ENCODE results near the gene RSBN1L. TPM values are rescaled to one million over a fixed set of nuclear protein-coding genes. Genes with fewer than 3 reads are reported as not detected.
A peak's percentile ranks its signal among the peaks of the same experiment; 100 is the strongest.

Gene RSBN1L
- total and polyA plus RNA-seq, 11 donors = 4.0 to 12.1 (median 9.0) TPM

DNA sequence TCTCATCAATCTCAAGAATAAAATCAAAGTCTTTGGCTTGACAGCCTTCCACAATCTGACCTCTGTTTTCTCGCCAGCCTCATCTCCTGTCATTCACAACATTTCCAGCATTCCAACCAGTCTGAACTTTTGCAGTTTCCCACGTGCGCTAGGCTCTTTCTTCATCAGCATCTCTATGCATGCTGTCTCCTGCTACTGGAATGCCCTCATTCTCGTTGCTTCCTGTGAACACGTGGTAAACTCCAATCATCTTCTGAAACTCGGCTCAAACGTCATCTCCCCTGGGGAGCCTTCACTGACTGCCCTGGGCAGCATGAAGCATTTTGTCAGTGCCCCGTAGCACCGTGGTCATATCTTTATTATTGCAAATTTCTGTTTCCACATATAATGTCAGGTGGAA, 12.2 kb upstream of the RSBN1L start:
- H3K9me3 ChIP-seq = no peaks in the 10 kb centered on the region
- TF ChIP-seq, protein P1, sequence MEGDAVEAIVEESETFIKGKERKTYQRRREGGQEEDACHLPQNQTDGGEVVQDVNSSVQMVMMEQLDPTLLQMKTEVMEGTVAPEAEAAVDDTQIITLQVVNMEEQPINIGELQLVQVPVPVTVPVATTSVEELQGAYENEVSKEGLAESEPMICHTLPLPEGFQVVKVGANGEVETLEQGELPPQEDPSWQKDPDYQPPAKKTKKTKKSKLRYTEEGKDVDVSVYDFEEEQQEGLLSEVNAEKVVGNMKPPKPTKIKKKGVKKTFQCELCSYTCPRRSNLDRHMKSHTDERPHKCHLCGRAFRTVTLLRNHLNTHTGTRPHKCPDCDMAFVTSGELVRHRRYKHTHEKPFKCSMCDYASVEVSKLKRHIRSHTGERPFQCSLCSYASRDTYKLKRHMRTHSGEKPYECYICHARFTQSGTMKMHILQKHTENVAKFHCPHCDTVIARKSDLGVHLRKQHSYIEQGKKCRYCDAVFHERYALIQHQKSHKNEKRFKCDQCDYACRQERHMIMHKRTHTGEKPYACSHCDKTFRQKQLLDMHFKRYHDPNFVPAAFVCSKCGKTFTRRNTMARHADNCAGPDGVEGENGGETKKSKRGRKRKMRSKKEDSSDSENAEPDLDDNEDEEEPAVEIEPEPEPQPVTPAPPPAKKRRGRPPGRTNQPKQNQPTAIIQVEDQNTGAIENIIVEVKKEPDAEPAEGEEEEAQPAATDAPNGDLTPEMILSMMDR (IDR thresholded peaks at IDR 0.05) = no peak
- ATAC-seq (peak in 3 of 4 donors; percentile 80 to 86 (median 83)), DNase-seq (peak in 4 of 5 donors; percentile 48 to 54 (median 50))
- H3K27me3 ChIP-seq = no peaks in the 10 kb centered on the region
- intact Hi-C loops (cut with DNase I) = no loop called here
- peaks cover 0 to 34% (median 4%) of the 10 kb centered on the region in 12 donors for H3K4me1 ChIP-seq
- peak overlapping the region in 1 of 12 donors; percentile 70 for H3K27ac ChIP-seq
- no peak overlapping the region for H3K4me3 ChIP-seq
- WGBS, 4 donors = 35 to 49% (median 40%) methylated on average over 9 of the region's 9 CpGs
- H3K36me3 ChIP-seq = peaks cover 0 to 24% (median 14%) of the 10 kb centered on the region in 9 donors

DNA sequence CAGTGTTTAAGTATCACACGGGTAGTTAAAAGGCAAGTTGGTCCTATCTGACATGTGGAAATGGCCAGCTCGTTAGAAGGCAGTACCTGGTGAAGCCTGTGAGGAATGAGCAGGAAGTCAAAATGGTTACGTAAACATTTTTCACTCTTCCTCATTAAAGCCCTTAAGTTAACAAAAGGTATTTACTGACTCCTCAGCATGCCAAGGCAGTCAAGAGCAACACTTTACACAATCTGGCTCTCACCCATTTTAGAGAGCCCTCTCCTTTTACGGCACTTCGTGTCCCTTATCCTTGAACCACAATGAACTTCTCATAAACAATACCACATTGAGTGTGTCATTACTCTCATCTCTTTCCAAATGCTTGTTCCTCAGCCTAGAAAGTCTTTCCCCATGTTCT, 11.0 kb upstream of the RSBN1L start:
- H3K4me3 ChIP-seq = no peak overlapping the region
- H3K27ac ChIP-seq = peak overlapping the region in 1 of 12 donors; percentile 70
- DNase-seq = no peak
- peak; percentile 22 to 50 (median 34) for ATAC-seq
- peaks cover 0 to 34% (median 4%) of the 10 kb centered on the region in 12 donors for H3K4me1 ChIP-seq
- WGBS, 4 donors = 50 to 61% (median 52%) methylated on average over 5 of the region's 5 CpGs
- no peak for TF ChIP-seq POLR2A (IDR thresholded peaks at IDR 0.05)
- TF ChIP-seq, protein P1 (IDR thresholded peaks at IDR 0.05) = no peak
- H3K27me3 ChIP-seq = no peaks in the 10 kb centered on the region
- no peaks in the 10 kb centered on the region for H3K9me3 ChIP-seq
- H3K36me3 ChIP-seq = peaks cover 0 to 24% (median 18%) of the 10 kb centered on the region in 9 donors
- intact Hi-C loops (cut with DNase I) = no loop called here

DNA sequence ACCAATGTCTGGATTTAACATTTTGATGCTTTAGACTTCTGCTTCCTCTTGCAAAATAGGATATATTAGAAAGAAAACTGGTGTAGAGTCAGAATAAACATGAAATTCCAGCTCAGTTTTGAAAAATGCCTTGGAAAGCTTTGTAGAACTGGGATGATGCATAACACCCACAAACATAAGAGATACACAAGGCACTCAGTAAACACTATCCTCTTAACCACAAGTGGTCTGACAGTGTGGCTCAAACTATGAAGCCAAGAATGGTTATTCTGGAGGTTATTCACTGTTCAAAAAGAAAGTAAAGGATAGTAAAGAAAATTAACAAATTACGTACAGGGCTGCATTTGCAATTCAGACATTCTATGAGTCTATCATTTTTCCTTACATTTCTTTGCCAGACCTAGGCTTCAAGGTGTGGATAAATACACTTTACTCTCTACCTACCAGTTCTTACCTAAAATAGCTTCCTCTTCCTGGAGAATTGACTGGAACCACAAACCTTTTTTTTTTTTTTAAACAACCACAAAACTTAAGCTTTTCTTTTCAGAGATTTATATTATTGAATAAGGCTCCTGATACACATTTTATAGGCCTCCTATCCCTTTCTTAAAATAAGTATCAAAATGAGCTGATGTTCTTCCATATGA, 9.0 kb upstream of the RSBN1L start:
- Histone ChIP-seq H3K4me3 (no peak overlapping the region), H3K4me1 (peaks cover 0 to 34% (median 4%) of the 10 kb centered on the region in 12 donors), H3K36me3 (peaks cover 0 to 18% (median 13%) of the 10 kb centered on the region in 9 donors), H3K9me3 (no peaks in the 10 kb centered on the region), H3K27me3 (no peaks in the 10 kb centered on the region), H3K27ac (no peak overlapping the region)
- ATAC-seq (no peak), DNase-seq (no peak)
- TF ChIP-seq, protein P1 (IDR thresholded peaks at IDR 0.05) = no peak
- no peak for TF ChIP-seq POLR2A (IDR thresholded peaks at IDR 0.05)
- intact Hi-C loops (cut with DNase I) = no loop called here
- 76 to 95% (median 94%) methylated on average over 1 of the region's 1 CpG for WGBS, 4 donors

DNA sequence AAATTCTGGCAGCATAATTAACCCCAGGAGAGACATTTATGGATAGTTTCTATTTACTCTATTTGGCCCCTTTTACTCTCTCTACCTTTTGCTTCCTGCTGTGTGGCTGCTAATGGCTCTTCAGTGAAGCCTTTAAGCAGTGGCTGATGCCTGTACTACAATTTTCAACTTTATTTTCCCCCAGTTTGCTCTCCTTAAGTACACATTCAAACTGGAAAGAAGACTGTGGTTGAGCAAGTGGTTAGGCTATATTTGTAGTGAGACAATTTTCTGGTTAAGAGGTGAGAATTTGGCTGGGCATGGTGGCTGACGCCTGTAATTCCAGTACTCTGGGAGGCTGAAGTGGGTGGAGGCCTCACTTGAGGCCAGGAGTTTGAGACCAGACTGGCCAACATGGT, 8.5 kb upstream of the RSBN1L start:
- Histone ChIP-seq H3K4me3 (no peak overlapping the region), H3K4me1 (peaks cover 0 to 34% (median 4%) of the 10 kb centered on the region in 12 donors), H3K9me3 (no peaks in the 10 kb centered on the region), H3K27me3 (no peaks in the 10 kb centered on the region), H3K27ac (no peak overlapping the region), H3K36me3 (peaks cover 0 to 13% (median 7%) of the 10 kb centered on the region in 9 donors)
- intact Hi-C loops (cut with DNase I) = no loop called here
- DNase-seq (no peak), ATAC-seq (no peak)
- WGBS, 4 donors = 96 to 100% (median 100%) methylated on average over 1 of the region's 1 CpG
- TF ChIP-seq POLR2A (IDR thresholded peaks at IDR 0.05) = no peak
- TF ChIP-seq, protein P1 (IDR thresholded peaks at IDR 0.05) = no peak
